HG03442 (cell line): Measurements from ENCODE around the gene APOA1.

Experiments
- ATAC-seq: cut with Tn5 transposase; IDR thresholded peaks from one replicate; pipeline ENCODE4 v1.9.1; 2021; ENCODE audit warnings: mild to moderate bottlenecking, moderate library complexity; ENCODE audit not compliant: unreplicated experiment

Gene APOA1

DNA sequence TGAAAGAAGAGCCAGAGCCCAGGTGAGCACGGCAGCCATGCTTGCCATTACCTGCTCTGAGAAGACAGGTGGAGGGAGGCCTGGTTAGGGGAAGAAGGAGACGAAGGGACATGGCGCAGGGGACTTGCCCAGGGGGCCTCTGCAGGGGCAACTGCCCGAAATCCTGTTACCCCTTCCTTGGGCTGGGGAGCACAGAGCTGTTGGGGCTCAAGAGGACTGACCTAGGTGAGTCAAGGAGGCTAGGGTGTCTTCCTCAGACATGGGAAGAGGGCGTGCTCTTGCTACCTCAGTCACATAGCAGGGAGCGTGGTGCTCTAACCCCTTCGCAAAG, 45.6 kb downstream of the APOA1 start, which contains the start of gene APOA5:
Gene APOA5 (minus strand): TSS at position 67 of the 331 bp plus-strand sequence. CDS start 19 bp downstream, at position 48.
- no peak for ATAC-seq

GRCh38 chr11:116791002-116791812, 46.2 kb downstream of the APOA1 start:
- peak; percentile 33 for ATAC-seq

- no peak for ATAC-seq
Measured at GRCh38 chr11:116790167-116791001, 47.0 kb downstream of the APOA1 start.

GRCh38 chr11:116788975-116789374, 48.4 kb downstream of the APOA1 start:
- ATAC-seq = no peak

GRCh38 chr11:116788534-116788933, 48.9 kb downstream of the APOA1 start:
- no peak for ATAC-seq

- peak; percentile 84 for ATAC-seq
Measured at GRCh38 chr11:116787786-116788486, 49.5 kb downstream of the APOA1 start, which contains the start of gene ZPR1. ZPR1 (minus strand) TSS chr11:116788023; CDS start chr11:116787990, 33 bp downstream.

GRCh38 chr11:116787436-116787785, 50.0 kb downstream of the APOA1 start:
- ATAC-seq = no peak

DNA sequence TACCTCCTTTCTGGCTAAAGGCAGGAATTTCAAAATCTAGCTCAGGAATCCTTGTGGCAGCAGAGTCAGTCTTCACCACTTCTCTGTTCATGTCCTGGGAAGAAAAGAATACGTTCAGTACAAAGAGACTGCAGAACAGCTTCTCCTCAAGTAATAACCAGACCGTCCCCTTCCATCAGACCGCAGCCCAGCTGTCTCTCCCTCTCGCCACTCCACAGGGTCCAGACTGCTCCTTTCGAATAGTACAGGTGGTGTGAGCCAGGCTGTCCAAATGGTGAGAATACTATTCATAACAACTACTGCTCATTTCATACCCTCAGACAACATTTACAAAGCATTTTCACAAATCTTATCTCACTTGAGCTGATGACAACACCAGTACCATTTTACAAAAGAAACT, 50.5 kb downstream of the APOA1 start:
- no peak for ATAC-seq

GRCh38 chr11:116786326-116786725, 51.1 kb downstream of the APOA1 start:
- ATAC-seq = no peak
